WTC11 (cell line): ENCODE results near the gene YTHDC2. TPM values are rescaled to one million over a fixed set of nuclear protein-coding genes. Genes with fewer than 3 reads are reported as not detected.

ENCODE experiments used
- ATAC-seq: fragments of 200-7000 bp; cut with Tn5 transposase; 2 replicates; pipeline ENCODE4 v1.10.0; 2021; ENCODE audit warnings: mild to moderate bottlenecking, moderate library complexity
- CTCF ChIA-PET: fragments of 300-600 bp; sonication (Branson Sonifier 250); formaldehyde crosslinking; loops from one replicate; lab custom pipeline; 2021; ENCODE audit warnings: antibody characterized with exemption; lab: Charles Lee
- POLR2A ChIA-PET: fragments of 350-600 bp; sonication (Branson Sonifier 250); formaldehyde crosslinking; loops from one replicate; lab custom pipeline; 2021; ENCODE audit warnings: antibody characterized with exemption; lab: Charles Lee
- DNase-seq: peaks from one replicate; pipeline ENCODE4 v3.0.0; 2021; ENCODE audit warnings: low spot score
- H3K27ac Mint-ChIP-seq: 2 replicates; pipeline ENCODE4 v1.8.0; 2021; ENCODE audit warnings: mixed read lengths
- H3K27me3 Mint-ChIP-seq: 2 replicates; pipeline ENCODE4 v1.8.0; 2021; ENCODE audit warnings: low read depth, mild to moderate bottlenecking, moderate library complexity, mixed read lengths
- H3K36me3 Mint-ChIP-seq: 2 replicates; pipeline ENCODE4 v1.8.0; 2021; ENCODE audit warnings: mixed read lengths
- H3K4me1 Mint-ChIP-seq: 2 replicates; pipeline ENCODE4 v1.8.0; 2022; ENCODE audit warnings: mixed read lengths
- H3K4me3 Mint-ChIP-seq: 2 replicates; pipeline ENCODE4 v1.8.0; 2021; ENCODE audit warnings: mild to moderate bottlenecking, moderate library complexity, mixed read lengths
- H3K9me3 Mint-ChIP-seq: 2 replicates; pipeline ENCODE4 v1.8.0; 2021; ENCODE audit warnings: mixed read lengths
- CREM ChIP-seq: sonication (generic); formaldehyde crosslinking; IDR thresholded peaks from 2 replicates; pipeline ENCODE4 v1.8.1; 2022; ENCODE audit warnings: mild to moderate bottlenecking, missing genetic modification reagents, moderate library complexity
- EMX1 ChIP-seq: fragments of 250-450 bp; sonication (Bioruptor Pico); IDR thresholded peaks from 2 replicates; pipeline ENCODE4 v1.8.0; 2021; ENCODE audit warnings: mild to moderate bottlenecking
- ESRRA ChIP-seq: sonication (generic); formaldehyde crosslinking; IDR thresholded peaks from 2 replicates; pipeline ENCODE4 v1.8.1; 2022; ENCODE audit warnings: mild to moderate bottlenecking, missing genetic modification reagents, borderline replicate concordance
- ETV6 ChIP-seq: sonication (generic); formaldehyde crosslinking; IDR thresholded peaks from 2 replicates; pipeline ENCODE4 v1.8.1; 2022; ENCODE audit warnings: mild to moderate bottlenecking, missing genetic modification reagents
- IRF2 ChIP-seq: sonication (generic); formaldehyde crosslinking; IDR thresholded peaks from 2 replicates; pipeline ENCODE4 v1.8.0; 2022; ENCODE audit warnings: low read depth, missing genetic modification reagents, borderline replicate concordance
- JUN ChIP-seq: sonication (generic); formaldehyde crosslinking; IDR thresholded peaks from 2 replicates; pipeline ENCODE4 v1.8.0; 2023; ENCODE audit warnings: mild to moderate bottlenecking, missing genetic modification reagents
- KAT7 ChIP-seq: sonication (generic); formaldehyde crosslinking; IDR thresholded peaks from 2 replicates; pipeline ENCODE4 v1.8.1; 2023; ENCODE audit warnings: missing genetic modification reagents, mild to moderate bottlenecking, borderline replicate concordance
- MYBL2 ChIP-seq: sonication (generic); formaldehyde crosslinking; IDR thresholded peaks from 2 replicates; pipeline ENCODE4 v1.8.1; 2023; ENCODE audit warnings: mild to moderate bottlenecking, moderate library complexity, missing genetic modification reagents
- RORB ChIP-seq: fragments of 250-450 bp; sonication (Bioruptor Pico); IDR thresholded peaks from 2 replicates; pipeline ENCODE4 v1.9.0; 2021; ENCODE audit warnings: mild to moderate bottlenecking
- SMAD3 ChIP-seq: sonication (generic); formaldehyde crosslinking; IDR thresholded peaks from 2 replicates; pipeline ENCODE4 v1.8.0; 2022; ENCODE audit warnings: missing genetic modification reagents, mild to moderate bottlenecking, borderline replicate concordance
- TEAD1 ChIP-seq: sonication (generic); formaldehyde crosslinking; IDR thresholded peaks from 2 replicates; pipeline ENCODE4 v1.8.0; 2022; ENCODE audit warnings: mild to moderate bottlenecking, missing genetic modification reagents
- ZNF263 ChIP-seq: sonication (generic); formaldehyde crosslinking; IDR thresholded peaks from 2 replicates; pipeline ENCODE4 v1.8.1; 2022; ENCODE audit warnings: low read depth, mild to moderate bottlenecking, moderate library complexity, missing genetic modification reagents
- total RNA-seq: library from RNA; stranded (reverse); gene quantifications from 3 replicates; pipeline ENCODE4 v1.2.3, GENCODE V29; 2021
- TF ChIP-seq, protein P1 (sequence below): fragments of 250-450 bp; sonication (Bioruptor Pico); IDR thresholded peaks from 2 replicates; pipeline ENCODE4 v2.1.2; 2022; ENCODE audit warnings: mild to moderate bottlenecking, moderate library complexity
- TF ChIP-seq, protein P2 (sequence below): sonication (generic); formaldehyde crosslinking; IDR thresholded peaks from 2 replicates; pipeline ENCODE4 v1.8.1; 2023; ENCODE audit warnings: mild to moderate bottlenecking, missing genetic modification reagents, moderate library complexity
- TF ChIP-seq, protein P3 (sequence below): sonication (generic); formaldehyde crosslinking; IDR thresholded peaks from 2 replicates; pipeline ENCODE4 v1.8.1; 2022; ENCODE audit warnings: mild to moderate bottlenecking, moderate library complexity, missing genetic modification reagents
- TF ChIP-seq, protein P4 (sequence below): sonication (generic); formaldehyde crosslinking; IDR thresholded peaks from 2 replicates; pipeline ENCODE4 v1.8.1; 2023; ENCODE audit warnings: mild to moderate bottlenecking, missing genetic modification reagents
- TF ChIP-seq, protein P5 (sequence below): sonication (generic); formaldehyde crosslinking; IDR thresholded peaks from 2 replicates; pipeline ENCODE4 v1.8.0; 2022; ENCODE audit warnings: mild to moderate bottlenecking, missing genetic modification reagents
- TF ChIP-seq, protein P6 (sequence below): sonication (generic); formaldehyde crosslinking; IDR thresholded peaks from 2 replicates; pipeline ENCODE4 v1.8.0; 2023; ENCODE audit warnings: missing genetic modification reagents, mild to moderate bottlenecking, borderline replicate concordance
- TF ChIP-seq, protein P7 (sequence below): sonication (generic); formaldehyde crosslinking; IDR thresholded peaks from 2 replicates; pipeline ENCODE4 v1.8.1; 2023; ENCODE audit warnings: mild to moderate bottlenecking, missing genetic modification reagents, borderline replicate concordance

YTHDC2 gene
- total RNA-seq, 1 experiment from 2014 or later = 21.6 TPM

DNA sequence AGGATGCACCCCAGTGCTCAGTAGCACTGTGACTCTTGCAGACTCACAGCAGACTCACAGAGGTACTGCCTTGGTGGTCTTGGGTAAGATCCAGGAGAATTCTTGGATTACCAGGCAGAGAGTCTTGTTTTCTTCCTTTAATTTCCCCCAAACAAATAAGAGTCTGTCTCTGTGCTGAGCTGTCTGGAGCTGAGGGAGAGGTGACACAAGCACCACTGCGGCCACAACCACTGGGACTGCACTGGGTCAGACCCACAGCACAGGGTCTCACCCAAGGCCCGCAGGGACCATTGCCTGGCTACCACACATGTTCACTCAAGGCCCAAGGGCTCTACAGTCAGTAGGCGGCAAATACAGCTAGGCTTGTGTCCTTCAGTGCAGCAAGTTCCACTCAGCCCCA is 11.4 kb upstream of the YTHDC2 start (continued):
- TF ChIP-seq, protein P1, sequence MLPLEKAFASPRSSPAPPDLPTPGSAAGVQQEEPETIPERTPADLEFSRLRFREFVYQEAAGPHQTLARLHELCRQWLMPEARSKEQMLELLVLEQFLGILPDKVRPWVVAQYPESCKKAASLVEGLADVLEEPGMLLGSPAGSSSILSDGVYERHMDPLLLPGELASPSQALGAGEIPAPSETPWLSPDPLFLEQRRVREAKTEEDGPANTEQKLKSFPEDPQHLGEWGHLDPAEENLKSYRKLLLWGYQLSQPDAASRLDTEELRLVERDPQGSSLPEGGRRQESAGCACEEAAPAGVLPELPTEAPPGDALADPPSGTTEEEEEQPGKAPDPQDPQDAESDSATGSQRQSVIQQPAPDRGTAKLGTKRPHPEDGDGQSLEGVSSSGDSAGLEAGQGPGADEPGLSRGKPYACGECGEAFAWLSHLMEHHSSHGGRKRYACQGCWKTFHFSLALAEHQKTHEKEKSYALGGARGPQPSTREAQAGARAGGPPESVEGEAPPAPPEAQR (CRISPR knock-in tag) = no peak
- TF ChIP-seq EMX1 (CRISPR knock-in tag) = no peak
- no peak for TF ChIP-seq SMAD3 (CRISPR knock-in tag)
- TF ChIP-seq MYBL2 = no peak
- TF ChIP-seq ETV6 (CRISPR knock-in tag) = no peak
- TF ChIP-seq JUN (CRISPR knock-in tag) = no peak
- no peak for TF ChIP-seq ESRRA
- no peak for TF ChIP-seq RORB (CRISPR knock-in tag)
- no peak for TF ChIP-seq TEAD1 (CRISPR knock-in tag)
- TF ChIP-seq, protein P2, sequence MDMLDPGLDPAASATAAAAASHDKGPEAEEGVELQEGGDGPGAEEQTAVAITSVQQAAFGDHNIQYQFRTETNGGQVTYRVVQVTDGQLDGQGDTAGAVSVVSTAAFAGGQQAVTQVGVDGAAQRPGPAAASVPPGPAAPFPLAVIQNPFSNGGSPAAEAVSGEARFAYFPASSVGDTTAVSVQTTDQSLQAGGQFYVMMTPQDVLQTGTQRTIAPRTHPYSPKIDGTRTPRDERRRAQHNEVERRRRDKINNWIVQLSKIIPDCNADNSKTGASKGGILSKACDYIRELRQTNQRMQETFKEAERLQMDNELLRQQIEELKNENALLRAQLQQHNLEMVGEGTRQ (CRISPR knock-in tag) = no peak
- TF ChIP-seq, protein P3, sequence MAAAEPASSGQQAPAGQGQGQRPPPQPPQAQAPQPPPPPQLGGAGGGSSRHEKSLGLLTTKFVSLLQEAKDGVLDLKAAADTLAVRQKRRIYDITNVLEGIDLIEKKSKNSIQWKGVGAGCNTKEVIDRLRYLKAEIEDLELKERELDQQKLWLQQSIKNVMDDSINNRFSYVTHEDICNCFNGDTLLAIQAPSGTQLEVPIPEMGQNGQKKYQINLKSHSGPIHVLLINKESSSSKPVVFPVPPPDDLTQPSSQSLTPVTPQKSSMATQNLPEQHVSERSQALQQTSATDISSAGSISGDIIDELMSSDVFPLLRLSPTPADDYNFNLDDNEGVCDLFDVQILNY (CRISPR knock-in tag) = no peak

DNA sequence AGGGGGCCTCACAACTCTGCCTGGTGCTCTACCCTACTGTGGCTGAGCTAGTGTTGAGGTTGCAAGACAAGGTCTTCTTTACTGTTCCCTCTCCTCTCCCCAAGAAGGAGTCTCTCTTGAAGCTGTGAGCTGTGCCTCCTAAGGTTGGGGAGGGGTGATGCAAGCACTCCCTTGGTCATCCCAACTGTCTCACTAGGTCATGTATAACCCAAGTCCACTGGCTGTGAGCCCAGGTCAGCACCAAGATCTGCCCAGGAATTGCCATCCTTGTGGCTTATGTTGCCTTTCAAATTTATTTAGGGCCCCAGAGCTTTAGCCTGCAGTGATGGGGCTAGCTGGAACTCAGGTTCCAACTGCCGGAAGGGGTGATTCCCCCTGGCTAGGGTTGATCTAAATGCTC is 10.3 kb upstream of the YTHDC2 start:
- Mint-ChIP-seq H3K9me3 (no peaks in the 10 kb centered on the region), H3K4me1 (no peaks in the 10 kb centered on the region), H3K4me3 (no peak overlapping the region), H3K27ac (no peak overlapping the region), H3K27me3 (peaks cover 7% of the 10 kb centered on the region), H3K36me3 (no peaks in the 10 kb centered on the region)
- no peak for ATAC-seq
- TF ChIP-seq, protein P1 (CRISPR knock-in tag) = no peak
- TF ChIP-seq, protein P4, sequence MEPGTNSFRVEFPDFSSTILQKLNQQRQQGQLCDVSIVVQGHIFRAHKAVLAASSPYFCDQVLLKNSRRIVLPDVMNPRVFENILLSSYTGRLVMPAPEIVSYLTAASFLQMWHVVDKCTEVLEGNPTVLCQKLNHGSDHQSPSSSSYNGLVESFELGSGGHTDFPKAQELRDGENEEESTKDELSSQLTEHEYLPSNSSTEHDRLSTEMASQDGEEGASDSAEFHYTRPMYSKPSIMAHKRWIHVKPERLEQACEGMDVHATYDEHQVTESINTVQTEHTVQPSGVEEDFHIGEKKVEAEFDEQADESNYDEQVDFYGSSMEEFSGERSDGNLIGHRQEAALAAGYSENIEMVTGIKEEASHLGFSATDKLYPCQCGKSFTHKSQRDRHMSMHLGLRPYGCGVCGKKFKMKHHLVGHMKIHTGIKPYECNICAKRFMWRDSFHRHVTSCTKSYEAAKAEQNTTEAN (CRISPR knock-in tag) = no peak
- TF ChIP-seq, protein P2 (CRISPR knock-in tag) = no peak
- no peak for TF ChIP-seq SMAD3 (CRISPR knock-in tag)
- TF ChIP-seq, protein P5, sequence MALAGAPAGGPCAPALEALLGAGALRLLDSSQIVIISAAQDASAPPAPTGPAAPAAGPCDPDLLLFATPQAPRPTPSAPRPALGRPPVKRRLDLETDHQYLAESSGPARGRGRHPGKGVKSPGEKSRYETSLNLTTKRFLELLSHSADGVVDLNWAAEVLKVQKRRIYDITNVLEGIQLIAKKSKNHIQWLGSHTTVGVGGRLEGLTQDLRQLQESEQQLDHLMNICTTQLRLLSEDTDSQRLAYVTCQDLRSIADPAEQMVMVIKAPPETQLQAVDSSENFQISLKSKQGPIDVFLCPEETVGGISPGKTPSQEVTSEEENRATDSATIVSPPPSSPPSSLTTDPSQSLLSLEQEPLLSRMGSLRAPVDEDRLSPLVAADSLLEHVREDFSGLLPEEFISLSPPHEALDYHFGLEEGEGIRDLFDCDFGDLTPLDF (CRISPR knock-in tag) = no peak
- TF ChIP-seq CREM (CRISPR knock-in tag) = no peak
- TF ChIP-seq, protein P6, sequence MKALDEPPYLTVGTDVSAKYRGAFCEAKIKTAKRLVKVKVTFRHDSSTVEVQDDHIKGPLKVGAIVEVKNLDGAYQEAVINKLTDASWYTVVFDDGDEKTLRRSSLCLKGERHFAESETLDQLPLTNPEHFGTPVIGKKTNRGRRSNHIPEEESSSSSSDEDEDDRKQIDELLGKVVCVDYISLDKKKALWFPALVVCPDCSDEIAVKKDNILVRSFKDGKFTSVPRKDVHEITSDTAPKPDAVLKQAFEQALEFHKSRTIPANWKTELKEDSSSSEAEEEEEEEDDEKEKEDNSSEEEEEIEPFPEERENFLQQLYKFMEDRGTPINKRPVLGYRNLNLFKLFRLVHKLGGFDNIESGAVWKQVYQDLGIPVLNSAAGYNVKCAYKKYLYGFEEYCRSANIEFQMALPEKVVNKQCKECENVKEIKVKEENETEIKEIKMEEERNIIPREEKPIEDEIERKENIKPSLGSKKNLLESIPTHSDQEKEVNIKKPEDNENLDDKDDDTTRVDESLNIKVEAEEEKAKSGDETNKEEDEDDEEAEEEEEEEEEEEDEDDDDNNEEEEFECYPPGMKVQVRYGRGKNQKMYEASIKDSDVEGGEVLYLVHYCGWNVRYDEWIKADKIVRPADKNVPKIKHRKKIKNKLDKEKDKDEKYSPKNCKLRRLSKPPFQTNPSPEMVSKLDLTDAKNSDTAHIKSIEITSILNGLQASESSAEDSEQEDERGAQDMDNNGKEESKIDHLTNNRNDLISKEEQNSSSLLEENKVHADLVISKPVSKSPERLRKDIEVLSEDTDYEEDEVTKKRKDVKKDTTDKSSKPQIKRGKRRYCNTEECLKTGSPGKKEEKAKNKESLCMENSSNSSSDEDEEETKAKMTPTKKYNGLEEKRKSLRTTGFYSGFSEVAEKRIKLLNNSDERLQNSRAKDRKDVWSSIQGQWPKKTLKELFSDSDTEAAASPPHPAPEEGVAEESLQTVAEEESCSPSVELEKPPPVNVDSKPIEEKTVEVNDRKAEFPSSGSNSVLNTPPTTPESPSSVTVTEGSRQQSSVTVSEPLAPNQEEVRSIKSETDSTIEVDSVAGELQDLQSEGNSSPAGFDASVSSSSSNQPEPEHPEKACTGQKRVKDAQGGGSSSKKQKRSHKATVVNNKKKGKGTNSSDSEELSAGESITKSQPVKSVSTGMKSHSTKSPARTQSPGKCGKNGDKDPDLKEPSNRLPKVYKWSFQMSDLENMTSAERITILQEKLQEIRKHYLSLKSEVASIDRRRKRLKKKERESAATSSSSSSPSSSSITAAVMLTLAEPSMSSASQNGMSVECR (CRISPR knock-in tag) = no peak
- TF ChIP-seq, protein P7, sequence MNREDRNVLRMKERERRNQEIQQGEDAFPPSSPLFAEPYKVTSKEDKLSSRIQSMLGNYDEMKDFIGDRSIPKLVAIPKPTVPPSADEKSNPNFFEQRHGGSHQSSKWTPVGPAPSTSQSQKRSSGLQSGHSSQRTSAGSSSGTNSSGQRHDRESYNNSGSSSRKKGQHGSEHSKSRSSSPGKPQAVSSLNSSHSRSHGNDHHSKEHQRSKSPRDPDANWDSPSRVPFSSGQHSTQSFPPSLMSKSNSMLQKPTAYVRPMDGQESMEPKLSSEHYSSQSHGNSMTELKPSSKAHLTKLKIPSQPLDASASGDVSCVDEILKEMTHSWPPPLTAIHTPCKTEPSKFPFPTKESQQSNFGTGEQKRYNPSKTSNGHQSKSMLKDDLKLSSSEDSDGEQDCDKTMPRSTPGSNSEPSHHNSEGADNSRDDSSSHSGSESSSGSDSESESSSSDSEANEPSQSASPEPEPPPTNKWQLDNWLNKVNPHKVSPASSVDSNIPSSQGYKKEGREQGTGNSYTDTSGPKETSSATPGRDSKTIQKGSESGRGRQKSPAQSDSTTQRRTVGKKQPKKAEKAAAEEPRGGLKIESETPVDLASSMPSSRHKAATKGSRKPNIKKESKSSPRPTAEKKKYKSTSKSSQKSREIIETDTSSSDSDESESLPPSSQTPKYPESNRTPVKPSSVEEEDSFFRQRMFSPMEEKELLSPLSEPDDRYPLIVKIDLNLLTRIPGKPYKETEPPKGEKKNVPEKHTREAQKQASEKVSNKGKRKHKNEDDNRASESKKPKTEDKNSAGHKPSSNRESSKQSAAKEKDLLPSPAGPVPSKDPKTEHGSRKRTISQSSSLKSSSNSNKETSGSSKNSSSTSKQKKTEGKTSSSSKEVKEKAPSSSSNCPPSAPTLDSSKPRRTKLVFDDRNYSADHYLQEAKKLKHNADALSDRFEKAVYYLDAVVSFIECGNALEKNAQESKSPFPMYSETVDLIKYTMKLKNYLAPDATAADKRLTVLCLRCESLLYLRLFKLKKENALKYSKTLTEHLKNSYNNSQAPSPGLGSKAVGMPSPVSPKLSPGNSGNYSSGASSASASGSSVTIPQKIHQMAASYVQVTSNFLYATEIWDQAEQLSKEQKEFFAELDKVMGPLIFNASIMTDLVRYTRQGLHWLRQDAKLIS (CRISPR knock-in tag) = no peak
- no peak for TF ChIP-seq ZNF263 (CRISPR knock-in tag)
- TF ChIP-seq MYBL2 = no peak
- TF ChIP-seq KAT7 (CRISPR knock-in tag) = no peak
- TF ChIP-seq IRF2 (CRISPR knock-in tag) = no peak
- TF ChIP-seq EMX1 (CRISPR knock-in tag) = no peak
- POLR2A ChIA-PET = interaction anchor here (1.5 kb wide), 1 partner anchor 15 kb away, joined by 4 read pairs; the partner anchor contains the start of gene MCC
- CTCF ChIA-PET = interaction anchor here (1.2 kb wide), 1 partner anchor 15 kb away, joined by 3 read pairs; the partner anchor contains the start of gene MCC
- no peak for DNase-seq
